HCT116 (cell line): ENCODE data around the gene LAP3. TPM values are rescaled to one million over a fixed set of nuclear protein-coding genes. Genes with fewer than 3 reads are reported as not detected.

Experiments
- ATAC-seq: fragments of 200-7000 bp; cut with Tn5 transposase; 2 replicates; pipeline ENCODE4 v1.9.1; 2020; ENCODE audit warnings: mild to moderate bottlenecking, moderate library complexity
- BruUV-seq: library from RNA; stranded (reverse); fragments of 400-500 nt; replicated peaks from 2 replicates; lab custom pipeline; 2021; lab: Mats Ljungman, UMichigan
- CTCF ChIA-PET: fragments of 300-600 bp; sonication (Branson Sonifier 250); formaldehyde crosslinking; loops from one replicate; lab custom pipeline; 2021; ENCODE audit warnings: antibody characterized with exemption; lab: Charles Lee
- POLR2A ChIA-PET: fragments of 300-600, 350-600 bp; sonication (Branson Sonifier 250); formaldehyde crosslinking; loops from one replicate; lab custom pipeline; 2021; ENCODE audit warnings: antibody characterized with exemption; lab: Charles Lee
- RAD21 ChIA-PET, 2 experiments: fragments of 300-600 bp; sonication (Branson Sonifier 250); formaldehyde crosslinking; loops; one replicate each; lab custom pipeline; 2023; ENCODE audit warnings: low total read pairs in 2 of 2; ENCODE audit not compliant: uncharacterized antibody in 2 of 2, unreplicated experiment in 2 of 2, low non-redundant PET in 1 of 2; lab: Charles Lee
- DNase-seq: peaks from one replicate; pipeline ENCODE4 v3.0.0-alpha.2; 2010; ENCODE audit warnings: low read depth, low spot score
- H2AFZ ChIP-seq: fragments of 200-600 bp; shearing (Covaris generic), sonication (generic); 2 replicates; pipeline ENCODE4 v1.6.1; 2017; ENCODE audit warnings: low read depth, mixed run types, mixed read lengths, antibody characterized with exemption, low read length; ENCODE audit not compliant: poor library complexity, severe bottlenecking
- H3K27ac ChIP-seq: 2 replicates; pipeline ENCODE4 v1.5.1; 2012; ENCODE audit warnings: low read depth, low read length
- H3K27me3 ChIP-seq: fragments of 200-600 bp; sonication (generic); 2 replicates; pipeline ENCODE4 v1.6.1; 2016; ENCODE audit warnings: mixed run types, low read length, mixed read lengths; ENCODE audit not compliant: insufficient read depth
- H3K36me3 ChIP-seq, 2 experiments: fragments of 200-500 bp in 1 of 2; fragments of 200-600 bp in 1 of 2; sonication (Bioruptor generic) in 1 of 2; sonication (generic) in 1 of 2; 2 replicates each; pipeline versions ENCODE4 v1.5.1 to v1.6.1; 2014 to 2016; ENCODE audit warnings: low read length in 2 of 2, inconsistent platforms in 1 of 2, mixed read lengths in 1 of 2, mixed run types in 1 of 2; ENCODE audit not compliant: insufficient read depth in 2 of 2, control insufficient read depth in 1 of 2
- H3K4me1 ChIP-seq, 2 experiments: fragments of 200-600 bp in 1 of 2; sonication (generic) in 1 of 2; 2 replicates each; pipeline versions ENCODE4 v1.5.1 to v1.6.1; 2012 to 2017; ENCODE audit warnings: low read length in 2 of 2, inconsistent platforms in 1 of 2, mild to moderate bottlenecking in 1 of 2, mixed read lengths in 1 of 2, mixed run types in 1 of 2, moderate library complexity in 1 of 2; ENCODE audit not compliant: insufficient read depth in 2 of 2, control insufficient read depth in 1 of 2
- H3K4me2 ChIP-seq: fragments of 200-600 bp; sonication (generic); 2 replicates; pipeline ENCODE4 v1.6.1; 2017; ENCODE audit warnings: mixed run types, low read length, mixed read lengths
- H3K4me3 ChIP-seq, 2 experiments: fragments of 200-600 bp in 1 of 2; sonication (generic) in 1 of 2; replicated peaks in 1 of 2; 2 replicates each; pipeline ENCODE4 v1.5.1; 2011 to 2016; ENCODE audit warnings: low read length in 2 of 2, control low read depth in 1 of 2, low read depth in 1 of 2, mild to moderate bottlenecking in 1 of 2, mixed read lengths in 1 of 2, mixed run types in 1 of 2
- H3K79me2 ChIP-seq: fragments of 200-600 bp; sonication (generic); 2 replicates; pipeline ENCODE4 v1.6.1; 2017; ENCODE audit warnings: mild to moderate bottlenecking, mixed run types, low read length, moderate library complexity, mixed read lengths; ENCODE audit not compliant: insufficient read depth
- H3K9ac ChIP-seq: fragments of 200-600 bp; sonication (generic); 2 replicates; pipeline ENCODE4 v1.6.1; 2016; ENCODE audit warnings: low read length, mixed read lengths
- H3K9me2 ChIP-seq: fragments of 200-600 bp; sonication (generic), shearing (Covaris generic); 2 replicates; pipeline ENCODE4 v1.6.1; 2017; ENCODE audit warnings: mixed run types, mild to moderate bottlenecking, moderate library complexity; ENCODE audit not compliant: insufficient read depth
- H3K9me3 ChIP-seq, 2 experiments: fragments of 200-500 bp in 1 of 2; fragments of 200-600 bp in 1 of 2; sonication (Bioruptor generic) in 1 of 2; sonication (generic) in 1 of 2; 2 replicates each; pipeline ENCODE4 v1.6.1; 2014 to 2017; ENCODE audit warnings: low read length in 2 of 2, mixed read lengths in 2 of 2, inconsistent platforms in 1 of 2, low read depth in 1 of 2, mild to moderate bottlenecking in 1 of 2, mixed run types in 1 of 2, moderate library complexity in 1 of 2; ENCODE audit not compliant: control insufficient read depth in 1 of 2, insufficient read depth in 1 of 2
- H4K20me1 ChIP-seq: fragments of 200-600 bp; sonication (generic), shearing (Covaris generic); 2 replicates; pipeline ENCODE4 v1.6.1; 2017; ENCODE audit warnings: mixed run types, mild to moderate bottlenecking, moderate library complexity; ENCODE audit not compliant: insufficient read depth
- CEBPB ChIP-seq: IDR thresholded peaks from 2 replicates; pipeline ENCODE4 v1.6.1; 2012; ENCODE audit warnings: low read depth
- EZH2 ChIP-seq: fragments of 200-600 bp; sonication (generic); IDR thresholded peaks from 2 replicates; pipeline ENCODE4 v1.6.1; 2017; ENCODE audit warnings: antibody characterized with exemption, mixed run types
- FOSL1 ChIP-seq: IDR thresholded peaks from 2 replicates; pipeline ENCODE4 v1.6.1; 2012; ENCODE audit warnings: low read depth
- POLR2AphosphoS5 ChIP-seq: IDR thresholded peaks from 2 replicates; pipeline ENCODE4 v1.6.1; 2011; ENCODE audit warnings: mild to moderate bottlenecking, low read depth, low read length, moderate library complexity
- SIN3A ChIP-seq: IDR thresholded peaks from 2 replicates; pipeline ENCODE4 v1.6.1; 2012; ENCODE audit warnings: low read depth
- SRF ChIP-seq: IDR thresholded peaks from 2 replicates; pipeline ENCODE4 v1.6.1; 2012; ENCODE audit warnings: low read depth
- TCF7L2 ChIP-seq: IDR thresholded peaks from 2 replicates; pipeline ENCODE4 v1.7.0; 2011; ENCODE audit warnings: borderline replicate concordance, inconsistent platforms; ENCODE audit not compliant: insufficient read depth, insufficient read length; ENCODE audit errors: extremely low read depth
- YY1 ChIP-seq: IDR thresholded peaks from 2 replicates; pipeline ENCODE4 v1.6.1; 2011; ENCODE audit warnings: low read length, low read depth, moderate library complexity, mild to moderate bottlenecking; ENCODE audit not compliant: insufficient replicate concordance; ENCODE audit errors: extremely low read depth
- intact Hi-C: fragments of 100-400 bp; cut with micrococcal nuclease; formaldehyde crosslinking; loops from 2 replicates; pipeline ENCODE4 v1.10.0; 2022
- total RNA-seq: library from RNA; stranded (reverse); gene quantifications from one replicate; pipeline ENCODE4 v1.2.1, GENCODE V29; 2021; ENCODE audit not compliant: unreplicated experiment
- TF ChIP-seq, protein P1 (sequence below): IDR thresholded peaks from 2 replicates; pipeline ENCODE4 v1.6.1; 2012
- TF ChIP-seq, protein P2 (sequence below): IDR thresholded peaks from 2 replicates; pipeline ENCODE4 v1.6.1; 2011; ENCODE audit warnings: mild to moderate bottlenecking, low read length, moderate library complexity; ENCODE audit not compliant: insufficient replicate concordance; ENCODE audit errors: extremely low read depth

Gene LAP3
- total RNA-seq, 1 experiment from 2014 or later = 59.9 TPM

DNA sequence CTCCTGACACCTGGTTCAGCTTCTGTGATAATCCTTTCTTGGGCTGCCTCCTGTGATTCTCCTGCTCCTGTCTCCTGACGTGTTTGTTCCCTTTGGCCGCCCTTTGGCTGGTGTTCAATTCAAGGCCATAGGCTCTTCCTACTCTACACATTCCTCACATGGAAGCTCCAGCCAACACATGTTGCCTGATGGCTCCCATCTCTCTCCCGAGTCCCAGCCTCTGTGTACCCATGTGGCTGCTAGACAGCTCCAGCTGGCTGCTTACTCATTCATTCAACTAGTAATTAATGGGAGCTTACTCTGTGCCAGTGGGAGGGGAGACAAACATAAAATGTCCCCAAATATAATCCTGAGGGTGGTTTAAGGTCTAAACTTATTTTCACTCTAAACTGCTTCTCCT is 28.2 kb downstream of the LAP3 start:
- Histone ChIP-seq H3K9me2 (no peaks in the 10 kb centered on the region), H3K9me3 (no peaks in the 10 kb centered on the region), H3K4me3 (no peak overlapping the region), H3K4me1 (no peaks in the 10 kb centered on the region), H3K79me2 (no peaks in the 10 kb centered on the region), H3K27me3 (no peaks in the 10 kb centered on the region), H3K4me2 (no peak overlapping the region), H3K36me3 (peaks cover 4 to 11% of the 10 kb centered on the region in 2 experiments; a peak in 3 of 4 replicates), H4K20me1 (no peaks in the 10 kb centered on the region), H3K9ac (no peak overlapping the region), H2AFZ (no peak overlapping the region), H3K27ac (no peak overlapping the region)
- TF ChIP-seq FOSL1 = no peak
- TF ChIP-seq EZH2 = no peak
- TF ChIP-seq TCF7L2 = no peak
- POLR2A ChIA-PET = no interaction called here
- RAD21 ChIA-PET = no interaction called here
- CTCF ChIA-PET = no interaction called here
- ATAC-seq = no peak
- BruUV-seq = no TSS peak
- intact Hi-C loops = no loop called here
- no peak for DNase-seq

DNA sequence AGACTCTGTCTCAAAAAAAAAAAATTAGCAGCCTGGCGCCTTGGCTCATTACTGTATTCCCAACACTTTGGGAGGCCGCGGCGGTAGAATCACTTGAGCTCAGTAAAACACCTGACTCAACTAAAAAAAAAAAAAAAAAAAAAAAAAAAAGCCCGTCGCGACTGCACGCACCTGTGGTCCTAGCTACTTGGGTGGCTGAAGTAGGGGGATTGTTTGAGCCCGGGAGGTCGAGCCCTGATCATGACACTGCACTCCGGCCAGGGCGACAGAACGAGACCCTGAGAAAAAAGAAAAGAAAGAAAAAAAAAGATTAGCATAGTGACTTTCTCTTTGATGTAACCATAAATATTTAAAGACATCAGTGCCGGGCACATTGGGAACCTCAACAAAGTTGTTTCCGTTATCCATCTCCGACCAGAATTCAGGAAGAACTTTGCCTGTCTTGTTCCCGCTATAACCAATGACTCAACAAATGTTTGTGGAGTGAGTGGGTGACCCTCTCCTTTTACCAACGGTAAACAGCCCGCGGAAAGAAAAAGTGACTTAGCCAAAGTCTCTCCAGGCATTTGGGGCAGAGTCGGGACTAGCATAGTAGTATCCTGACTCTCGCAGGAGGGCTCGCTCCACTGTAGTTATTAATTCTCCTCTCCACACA is 36.9 kb downstream of the LAP3 start:
- TF ChIP-seq, protein P1, sequence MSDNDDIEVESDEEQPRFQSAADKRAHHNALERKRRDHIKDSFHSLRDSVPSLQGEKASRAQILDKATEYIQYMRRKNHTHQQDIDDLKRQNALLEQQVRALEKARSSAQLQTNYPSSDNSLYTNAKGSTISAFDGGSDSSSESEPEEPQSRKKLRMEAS = no peak
- TF ChIP-seq YY1 (no peak), TCF7L2 (no peak), SRF (no peak), POLR2AphosphoS5 (no peak), CEBPB (no peak), SIN3A (no peak)
- TF ChIP-seq, protein P2, sequence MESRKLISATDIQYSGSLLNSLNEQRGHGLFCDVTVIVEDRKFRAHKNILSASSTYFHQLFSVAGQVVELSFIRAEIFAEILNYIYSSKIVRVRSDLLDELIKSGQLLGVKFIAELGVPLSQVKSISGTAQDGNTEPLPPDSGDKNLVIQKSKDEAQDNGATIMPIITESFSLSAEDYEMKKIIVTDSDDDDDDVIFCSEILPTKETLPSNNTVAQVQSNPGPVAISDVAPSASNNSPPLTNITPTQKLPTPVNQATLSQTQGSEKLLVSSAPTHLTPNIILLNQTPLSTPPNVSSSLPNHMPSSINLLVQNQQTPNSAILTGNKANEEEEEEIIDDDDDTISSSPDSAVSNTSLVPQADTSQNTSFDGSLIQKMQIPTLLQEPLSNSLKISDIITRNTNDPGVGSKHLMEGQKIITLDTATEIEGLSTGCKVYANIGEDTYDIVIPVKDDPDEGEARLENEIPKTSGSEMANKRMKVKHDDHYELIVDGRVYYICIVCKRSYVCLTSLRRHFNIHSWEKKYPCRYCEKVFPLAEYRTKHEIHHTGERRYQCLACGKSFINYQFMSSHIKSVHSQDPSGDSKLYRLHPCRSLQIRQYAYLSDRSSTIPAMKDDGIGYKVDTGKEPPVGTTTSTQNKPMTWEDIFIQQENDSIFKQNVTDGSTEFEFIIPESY = no peak
- BruUV-seq = TSS peak; percentile 95
- Histone ChIP-seq H4K20me1 (no peaks in the 10 kb centered on the region), H3K9ac (peak overlapping the region; percentile 81), H3K79me2 (peaks cover 46% of the 10 kb centered on the region), H3K4me1 (peaks cover 5 to 12% of the 10 kb centered on the region in 2 experiments; a peak in 3 of 4 replicates), H3K9me3 (no peaks in the 10 kb centered on the region), H3K4me2 (peak overlapping the region; percentile 89), H3K27me3 (no peaks in the 10 kb centered on the region), H3K27ac (peak overlapping the region; percentile 48; the same call in 1 of the 2 replicates), H3K4me3 (peak overlapping the region; percentile 89 to 91), H3K36me3 (peaks cover 6 to 9% of the 10 kb centered on the region in 2 experiments; a peak in 3 of 4 replicates), H3K9me2 (no peaks in the 10 kb centered on the region), H2AFZ (peak overlapping the region; percentile 95)
- ATAC-seq (peak; percentile 73), DNase-seq (no peak)
- CTCF ChIA-PET = no interaction called here
- POLR2A ChIA-PET = interaction anchor here (0.6 to 0.7 kb wide), 2 partner anchors 29 to 43 kb away, joined by 4 read pairs; no protein-coding TSS in a partner anchor
- intact Hi-C loops = loop anchor here (2.0 kb wide), 1 partner anchor 37 kb away; the partner anchor contains the start of gene LAP3
- RAD21 ChIA-PET = interaction anchor here in 1 of 2 experiments (0.6 kb wide), 1 partner anchor 71 kb away, joined by 3 read pairs; no protein-coding TSS in a partner anchor
